Measurements from ENCODE around the gene IFT22. TPM values are rescaled to one million over a fixed set of nuclear protein-coding genes. Genes with fewer than 3 reads are reported as not detected.
"Not testable (repeated sequence)": the region's sequence is repeated elsewhere in the genome, so short reads cannot be mapped to it uniquely, and the experiment has no call there.

IFT22 gene
- total RNA-seq, 1 donor from 2014 or later: 15.2 TPM

GRCh38 chr7:101287032-101287431 is 34.6 kb downstream of the IFT22 start:
- Histone ChIP-seq H3K36me3 (no peaks in the 10 kb centered on the region), H3K27me3 (no peaks in the 10 kb centered on the region), H3K4me1 (no peaks in the 10 kb centered on the region), H3K9me3 (no peaks in the 10 kb centered on the region), H3K27ac (no peak overlapping the region), H3K4me3 (no peak overlapping the region)
- TF ChIP-seq POLR2AphosphoS5 (IDR thresholded peaks at IDR 0.05; ENCODE audit: insufficient read depth in 1 of 2, low read depth in 1 of 2) (no peak), POLR2A (IDR thresholded peaks at IDR 0.05) (no peak), CTCF (IDR thresholded peaks at IDR 0.05) (no peak)
- no peak for DNase-seq (ENCODE audit: extremely low spot score in 2 of 2)
- intact Hi-C loops (cut with DNase I): loop anchor here (10.0 kb wide), 1 partner anchor 92 kb away; no protein-coding TSS in a partner anchor

- not testable (repeated sequence) for H3K36me3 ChIP-seq
These were observed 35.7 kb downstream of the IFT22 start for GRCh38 chr7:101285880-101286279.

GRCh38 chr7:101285171-101285570 is 36.4 kb downstream of the IFT22 start:
- intact Hi-C loops (cut with DNase I): loop anchor here (10.0 kb wide), 1 partner anchor 90 kb away; no protein-coding TSS in a partner anchor
- no peaks in the 10 kb centered on the region for H3K9me3 ChIP-seq
- H3K36me3 ChIP-seq: no peaks in the 10 kb centered on the region
- H3K27ac ChIP-seq: no peak overlapping the region
- no peak overlapping the region for H3K4me3 ChIP-seq
- DNase-seq (ENCODE audit: extremely low spot score in 2 of 2): no peak
- TF ChIP-seq CTCF (IDR thresholded peaks at IDR 0.05): no peak
- no peak for TF ChIP-seq POLR2AphosphoS5 (IDR thresholded peaks at IDR 0.05; ENCODE audit: insufficient read depth in 1 of 2, low read depth in 1 of 2)
- no peak for TF ChIP-seq POLR2A (IDR thresholded peaks at IDR 0.05)
- H3K27me3 ChIP-seq: no peaks in the 10 kb centered on the region
- H3K4me1 ChIP-seq: no peaks in the 10 kb centered on the region

More at GRCh38 chr7:101285880-101286279, 35.7 kb downstream of the IFT22 start:
- not testable (repeated sequence) for H3K9me3 ChIP-seq; H3K4me3 ChIP-seq; DNase-seq (ENCODE audit: extremely low spot score in 2 of 2); H3K27ac ChIP-seq; H3K4me1 ChIP-seq; H3K27me3 ChIP-seq
- intact Hi-C loops (cut with DNase I): loop anchor here (10.0 kb wide), 1 partner anchor 91 kb away; no protein-coding TSS in a partner anchor

- DNase-seq (ENCODE audit: extremely low spot score in 2 of 2); H3K9me3 ChIP-seq; H3K36me3 ChIP-seq; H3K27me3 ChIP-seq; H3K4me3 ChIP-seq; H3K4me1 ChIP-seq; H3K27ac ChIP-seq: not testable (repeated sequence)
- intact Hi-C loops (cut with DNase I): loop anchor here (10.0 kb wide), 1 partner anchor 86 kb away; no protein-coding TSS in a partner anchor
These were observed 40.7 kb downstream of the IFT22 start for GRCh38 chr7:101280912-101281311.

- no peak for DNase-seq (ENCODE audit: extremely low spot score in 2 of 2)
- H3K9me3 ChIP-seq: no peaks in the 10 kb centered on the region
- no peak overlapping the region for H3K27ac ChIP-seq
- TF ChIP-seq POLR2AphosphoS5 (IDR thresholded peaks at IDR 0.05; ENCODE audit: insufficient read depth in 1 of 2, low read depth in 1 of 2): no peak
- TF ChIP-seq CTCF (IDR thresholded peaks at IDR 0.05): no peak
- no peak for TF ChIP-seq POLR2A (IDR thresholded peaks at IDR 0.05)
- H3K36me3 ChIP-seq: no peaks in the 10 kb centered on the region
- H3K4me3 ChIP-seq: no peak overlapping the region
- H3K27me3 ChIP-seq: no peaks in the 10 kb centered on the region
- H3K4me1 ChIP-seq: no peaks in the 10 kb centered on the region
- intact Hi-C loops (cut with DNase I): no loop called here
These were observed 42.9 kb downstream of the IFT22 start for GRCh38 chr7:101278461-101279292.

- Histone ChIP-seq H3K27me3 (no peaks in the 10 kb centered on the region), H3K9me3 (no peaks in the 10 kb centered on the region), H3K27ac (no peak overlapping the region), H3K36me3 (no peaks in the 10 kb centered on the region), H3K4me1 (no peaks in the 10 kb centered on the region), H3K4me3 (no peak overlapping the region)
- intact Hi-C loops (cut with DNase I): no loop called here
- TF ChIP-seq CTCF (IDR thresholded peaks at IDR 0.05): no peak
- no peak for DNase-seq (ENCODE audit: extremely low spot score in 2 of 2)
These were observed 44.5 kb downstream of the IFT22 start for GRCh38 chr7:101277155-101277554.
